ENCODE measurements around the gene ALG2.

The ALG2 gene

DNA sequence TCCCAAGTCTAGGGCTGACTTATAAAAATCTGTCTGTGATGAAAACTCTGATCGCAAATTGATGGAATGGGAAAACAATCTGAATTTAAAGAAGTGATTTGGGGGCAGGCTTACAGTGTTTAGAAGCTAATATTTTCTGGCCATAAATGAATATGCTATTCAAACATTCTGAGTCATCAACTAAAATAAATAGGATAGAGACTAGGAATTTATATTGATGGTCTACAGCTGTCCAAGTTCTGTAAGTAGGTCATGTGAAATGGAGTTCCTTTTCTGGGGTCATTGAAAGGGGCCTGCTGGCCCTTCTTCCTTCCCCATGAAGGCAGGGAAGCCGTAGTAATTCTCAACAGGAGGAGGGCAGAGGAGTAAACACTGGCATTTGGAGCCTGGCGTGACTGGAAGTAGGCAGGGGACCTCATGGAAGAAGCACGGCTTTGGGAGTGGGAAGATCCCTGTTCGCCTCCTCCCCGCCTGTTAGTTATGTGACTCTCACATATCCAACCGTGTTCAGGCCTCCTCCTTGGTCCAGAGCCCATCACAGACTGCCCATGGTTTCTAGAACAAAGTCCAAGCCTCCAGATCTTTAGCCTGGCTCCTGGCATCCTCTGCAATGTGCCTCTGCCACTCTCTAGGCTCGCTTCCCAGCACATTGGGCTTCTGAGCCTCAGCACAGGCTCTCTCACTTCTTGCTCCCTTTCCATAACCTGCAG lies 31.7 kb downstream of the ALG2 start:
- no peak for DNase-seq

DNA sequence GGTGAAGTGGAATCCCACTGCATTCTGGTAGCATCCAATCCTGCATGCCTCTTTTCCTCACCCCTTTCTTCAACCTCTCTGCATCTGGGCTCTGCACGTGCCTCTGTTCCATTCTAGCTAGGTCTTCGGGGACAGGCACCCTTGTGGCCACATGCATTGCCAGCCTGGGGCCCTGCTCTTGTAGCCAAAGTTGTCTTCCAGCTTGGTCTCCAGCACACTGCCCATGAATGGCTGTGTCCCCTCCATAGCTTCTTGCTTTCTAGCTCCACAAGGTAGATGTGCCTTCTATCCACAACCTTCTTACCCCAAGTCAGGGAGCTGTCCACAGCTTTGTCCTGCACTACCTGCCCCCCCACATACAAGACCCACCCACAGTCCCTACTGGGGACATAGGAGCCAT lies 32.6 kb downstream of the ALG2 start:
- DNase-seq: no peak

DNA sequence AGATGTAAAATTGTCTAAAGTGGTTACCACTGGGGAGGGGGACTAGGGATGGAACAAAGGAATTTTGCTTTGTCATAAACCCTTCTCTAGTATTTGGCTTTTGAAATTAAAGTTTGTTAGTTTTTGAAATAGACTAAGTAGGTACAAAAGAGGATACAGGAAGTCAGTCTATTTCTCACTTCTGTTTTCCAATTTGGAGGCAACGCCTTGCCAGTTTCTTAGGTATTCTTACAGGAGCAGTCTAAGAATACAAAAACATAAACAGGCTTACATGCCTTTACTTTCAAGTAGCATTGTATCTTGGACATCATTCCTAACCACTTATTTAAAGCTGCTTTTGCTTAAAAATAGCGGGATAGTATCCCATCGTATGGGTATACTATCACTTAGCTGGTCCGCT lies 34.4 kb downstream of the ALG2 start:
- DNase-seq: no peak

DNA sequence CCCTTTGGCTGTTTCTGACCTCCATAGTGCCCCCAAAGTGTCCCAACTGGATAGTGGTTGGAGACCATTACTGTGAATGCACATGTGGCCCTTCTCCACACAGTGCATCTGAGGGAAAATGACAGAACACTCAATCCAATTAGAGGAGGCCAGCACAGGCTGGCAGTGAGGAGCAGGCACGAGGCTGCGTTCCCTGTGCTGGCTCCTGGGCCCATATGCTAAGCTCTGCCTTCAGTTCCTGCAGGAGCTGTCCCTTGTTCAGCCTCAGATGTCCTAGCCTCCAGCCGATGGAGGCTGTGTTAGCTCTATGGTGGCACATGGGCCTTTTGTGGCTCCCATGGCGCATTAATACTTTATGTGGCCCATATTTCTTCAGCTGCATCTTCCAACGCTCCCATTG lies 35.8 kb downstream of the ALG2 start:
- no peak for DNase-seq

DNA sequence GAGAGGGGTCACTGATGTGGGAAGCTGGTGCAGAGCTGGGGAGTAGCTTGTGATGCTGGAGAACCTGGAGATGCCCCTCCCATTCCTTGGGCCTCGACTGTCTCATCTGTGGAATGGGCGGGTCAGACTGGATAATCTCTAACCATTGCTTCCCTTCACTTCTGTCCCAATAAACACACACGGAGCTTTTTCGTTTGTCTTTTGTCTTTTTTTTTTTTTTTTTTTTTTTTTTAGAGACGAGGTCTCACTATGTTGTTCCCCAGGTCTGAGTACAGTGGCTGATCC lies 36.5 kb downstream of the ALG2 start:
- DNase-seq: no peak

DNA sequence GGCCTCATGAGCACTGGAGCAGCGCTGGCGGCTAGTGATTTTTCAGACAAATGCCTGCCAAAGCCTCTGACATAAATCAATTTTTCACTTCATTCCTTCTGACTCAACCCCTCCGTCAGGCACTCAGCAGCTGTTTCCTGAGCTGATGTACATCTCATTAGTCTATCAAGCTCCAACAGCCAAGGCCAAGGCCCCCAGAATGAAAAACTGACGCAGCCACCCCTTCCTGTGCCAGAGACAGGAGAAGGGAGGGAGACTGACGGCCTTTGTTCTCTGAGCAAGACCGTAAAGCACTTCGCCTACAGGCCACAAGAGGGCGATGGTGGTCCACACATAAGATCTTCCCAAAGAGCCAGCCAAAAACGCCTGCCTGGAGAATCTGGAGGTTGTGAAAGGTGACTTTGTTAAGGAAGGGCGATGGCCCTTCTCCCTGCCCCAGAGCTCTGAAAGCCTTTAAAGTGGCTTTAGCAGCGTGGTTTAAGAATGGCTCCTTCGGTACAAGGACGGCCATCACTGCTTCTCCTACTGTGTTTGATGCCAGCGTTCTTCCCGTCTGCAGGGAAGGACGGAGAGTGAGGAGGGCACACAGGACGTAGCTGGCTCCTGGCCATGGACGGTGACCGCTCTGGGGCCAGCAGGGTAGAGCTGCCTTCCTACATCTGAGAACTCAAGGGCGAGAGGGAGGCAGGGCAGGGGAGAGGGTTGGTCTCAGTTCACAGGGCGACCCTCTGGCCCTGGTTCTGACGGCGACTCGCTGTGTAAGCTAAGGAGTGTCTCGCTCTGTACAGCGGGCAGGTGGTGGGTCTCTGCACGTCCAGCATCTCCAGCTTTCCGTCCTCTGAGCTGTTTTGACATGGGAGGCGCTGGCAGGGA lies 37.0 kb downstream of the ALG2 start:
- no peak for DNase-seq

DNA sequence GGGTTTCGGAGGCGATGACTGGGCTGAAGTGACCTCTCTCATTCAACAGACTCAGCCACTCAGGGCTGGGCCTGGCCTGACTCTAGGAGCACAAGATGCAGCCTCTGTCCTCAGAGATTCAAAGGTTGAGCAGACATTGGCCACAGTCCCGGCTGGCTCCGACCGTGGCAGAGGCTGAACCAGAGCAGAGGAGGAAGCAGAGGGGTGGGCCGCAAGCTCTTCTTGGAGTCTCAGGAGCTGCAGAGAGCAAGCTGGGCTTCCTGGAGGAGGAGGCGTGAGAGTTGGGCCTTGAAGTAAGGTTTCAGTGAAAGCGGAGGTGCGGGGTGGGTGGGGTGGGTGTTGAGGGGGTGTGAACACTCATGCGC lies 37.6 kb downstream of the ALG2 start:
- DNase-seq: no peak

DNA sequence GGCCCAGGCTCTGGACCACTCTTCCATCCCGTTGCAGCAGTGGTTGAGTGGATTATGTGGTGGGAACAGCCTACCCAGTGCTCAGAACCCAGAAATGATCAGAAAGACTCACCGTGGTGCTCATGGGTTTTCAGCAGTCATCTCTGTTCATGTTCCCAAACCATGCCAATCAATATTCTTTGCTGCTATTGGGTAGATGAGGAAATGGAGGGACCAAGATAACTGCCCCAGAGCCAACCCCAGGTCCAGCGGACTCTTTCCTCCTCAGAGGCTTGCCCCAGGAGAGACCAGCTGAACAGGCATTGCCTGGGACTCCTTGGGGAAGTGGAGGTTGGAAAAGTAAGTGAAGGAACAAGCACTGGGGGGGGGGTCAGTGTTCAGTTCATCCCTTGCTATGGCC lies 38.1 kb downstream of the ALG2 start:
- DNase-seq: no peak

DNA sequence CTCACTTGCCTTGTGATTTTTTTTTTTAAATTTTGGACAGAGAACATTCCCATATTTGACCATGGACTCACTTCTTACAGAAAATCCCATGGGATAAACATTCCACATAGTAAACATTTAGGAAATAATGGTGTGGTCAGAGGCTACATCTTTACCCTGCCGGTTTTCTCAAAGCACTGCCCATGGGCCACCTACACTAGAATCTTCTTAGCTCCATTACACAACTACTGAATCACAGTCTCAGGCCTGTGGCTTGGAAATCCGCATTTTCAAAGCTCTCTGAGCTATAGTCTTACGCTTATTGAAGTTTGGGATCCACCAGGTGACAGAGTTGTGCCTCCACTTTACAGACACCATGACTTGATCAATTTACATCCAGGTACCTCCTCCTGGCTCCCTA lies 39.4 kb downstream of the ALG2 start:
- no peak for DNase-seq

DNA sequence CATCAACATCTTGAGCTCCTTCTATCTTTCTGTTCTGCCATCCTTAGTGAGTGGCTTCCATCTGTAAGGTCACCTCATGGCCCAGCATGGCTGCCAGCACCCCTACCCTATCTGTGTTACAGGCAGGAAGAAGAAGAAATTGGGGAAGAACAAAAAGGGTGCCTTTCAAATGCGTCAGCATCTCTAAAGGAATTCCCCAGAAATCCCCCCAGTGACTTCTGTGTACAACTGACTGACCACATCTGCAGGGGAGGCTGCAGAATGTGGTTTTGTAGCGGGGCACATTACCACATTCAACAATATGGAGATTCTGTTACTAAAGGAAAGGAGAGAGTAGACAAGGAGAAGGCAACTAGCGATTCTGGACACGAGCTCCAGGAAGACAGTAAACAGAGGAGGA lies 40.1 kb downstream of the ALG2 start:
- no peak for DNase-seq

DNA sequence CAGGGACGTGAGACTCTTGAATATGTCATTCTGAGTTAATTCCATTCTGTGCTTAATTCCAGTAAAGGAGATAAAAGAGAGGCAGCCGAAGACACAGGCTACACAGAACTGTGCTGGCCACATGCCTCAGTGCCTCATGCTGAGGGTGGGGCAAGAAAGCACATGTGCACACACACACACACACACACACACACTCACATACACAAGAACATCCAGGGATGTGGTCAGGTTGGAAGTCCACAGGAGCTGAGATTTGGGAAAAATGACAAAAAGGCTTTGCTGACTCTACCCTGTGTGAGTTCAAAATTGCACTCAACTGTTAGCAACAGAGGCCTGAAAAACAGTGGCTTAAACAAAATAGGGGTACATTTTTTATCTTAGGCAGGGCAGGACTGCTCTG lies 40.5 kb downstream of the ALG2 start:
- no peak for DNase-seq

DNA sequence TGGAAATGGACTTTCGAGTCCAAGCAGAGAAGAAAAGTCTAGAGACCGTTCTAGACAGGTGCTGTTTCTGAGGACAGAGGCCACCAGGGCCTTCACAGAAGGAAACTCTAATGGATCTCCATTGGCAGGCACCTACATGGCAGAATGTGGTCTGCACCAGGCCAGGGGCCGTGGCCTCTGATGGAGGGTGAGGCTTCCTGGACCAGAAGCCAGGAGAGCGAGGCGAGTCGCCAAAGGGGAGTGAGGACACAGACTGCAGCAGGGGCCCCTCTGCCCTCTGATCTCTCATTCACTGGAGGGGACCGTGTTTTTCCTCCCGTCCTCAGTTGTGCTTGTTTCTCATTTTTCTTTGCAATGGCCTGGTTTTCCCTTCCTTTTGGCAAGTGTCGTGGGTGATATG lies 41.1 kb downstream of the ALG2 start:
- DNase-seq: no peak

DNA sequence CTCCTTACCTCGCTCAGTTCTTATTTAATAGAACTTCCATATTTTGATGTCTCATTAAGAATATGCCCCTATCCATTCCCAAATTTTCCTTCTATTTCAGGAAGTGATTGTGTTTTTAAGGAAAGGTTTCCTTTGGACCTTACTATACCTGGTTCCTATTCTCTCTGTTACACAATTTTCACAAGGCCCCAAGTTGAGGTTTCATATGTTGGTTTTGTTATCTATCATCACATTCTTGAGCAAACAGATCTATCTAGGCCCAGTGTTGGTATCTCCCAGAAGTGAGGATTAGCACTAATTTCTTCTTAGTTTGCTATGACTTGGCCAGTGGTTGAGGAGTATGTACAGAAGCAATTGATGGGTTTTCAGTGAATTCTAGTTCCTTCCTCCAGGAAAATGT lies 41.5 kb downstream of the ALG2 start:
- no peak for DNase-seq

DNA sequence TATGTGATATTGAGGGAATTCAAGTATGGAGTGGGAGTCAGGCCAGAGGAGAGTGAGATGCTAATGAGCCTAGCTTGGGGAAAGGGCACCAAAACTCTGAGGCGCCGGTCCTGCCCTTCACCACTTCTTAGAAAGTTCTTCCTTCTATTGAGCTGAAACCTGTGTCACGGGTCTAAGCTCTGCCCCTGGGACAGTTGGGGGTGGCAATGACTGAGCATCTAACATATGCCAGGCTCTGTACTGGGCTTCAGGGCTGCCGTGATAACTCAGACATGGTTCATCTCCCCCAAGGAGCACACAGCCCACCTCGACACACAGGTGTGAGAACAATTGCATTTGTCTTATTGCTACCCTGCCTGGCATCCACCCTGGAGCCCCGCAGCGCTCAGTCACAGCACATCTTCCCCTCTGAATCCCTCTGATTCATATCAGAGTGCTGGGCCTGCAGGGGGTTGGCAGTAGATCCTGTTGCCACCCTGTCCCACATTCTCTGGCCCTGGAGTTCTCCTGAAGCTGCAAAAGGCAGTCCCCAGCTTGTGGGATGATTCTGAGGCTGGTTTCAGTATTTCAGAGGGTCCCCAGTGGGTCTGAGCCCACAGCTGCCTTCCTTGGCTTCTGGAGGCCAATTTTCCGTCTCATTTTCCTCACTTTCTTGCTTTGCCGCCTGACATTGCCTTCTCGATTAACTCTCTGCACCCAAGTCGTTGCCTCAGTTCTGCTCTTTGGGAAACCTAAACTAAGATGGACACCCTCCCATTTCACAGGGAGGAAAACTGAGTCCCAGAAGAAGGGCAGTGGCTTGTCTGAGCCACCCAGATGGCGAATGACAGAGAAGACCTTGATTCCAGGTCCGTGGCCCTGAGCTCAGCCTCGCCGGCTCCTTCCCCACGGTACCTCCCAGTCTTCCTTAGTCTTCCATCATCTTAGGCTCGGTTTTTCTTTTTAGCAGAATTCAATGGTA lies 42.5 kb downstream of the ALG2 start:
- DNase-seq: no peak

DNA sequence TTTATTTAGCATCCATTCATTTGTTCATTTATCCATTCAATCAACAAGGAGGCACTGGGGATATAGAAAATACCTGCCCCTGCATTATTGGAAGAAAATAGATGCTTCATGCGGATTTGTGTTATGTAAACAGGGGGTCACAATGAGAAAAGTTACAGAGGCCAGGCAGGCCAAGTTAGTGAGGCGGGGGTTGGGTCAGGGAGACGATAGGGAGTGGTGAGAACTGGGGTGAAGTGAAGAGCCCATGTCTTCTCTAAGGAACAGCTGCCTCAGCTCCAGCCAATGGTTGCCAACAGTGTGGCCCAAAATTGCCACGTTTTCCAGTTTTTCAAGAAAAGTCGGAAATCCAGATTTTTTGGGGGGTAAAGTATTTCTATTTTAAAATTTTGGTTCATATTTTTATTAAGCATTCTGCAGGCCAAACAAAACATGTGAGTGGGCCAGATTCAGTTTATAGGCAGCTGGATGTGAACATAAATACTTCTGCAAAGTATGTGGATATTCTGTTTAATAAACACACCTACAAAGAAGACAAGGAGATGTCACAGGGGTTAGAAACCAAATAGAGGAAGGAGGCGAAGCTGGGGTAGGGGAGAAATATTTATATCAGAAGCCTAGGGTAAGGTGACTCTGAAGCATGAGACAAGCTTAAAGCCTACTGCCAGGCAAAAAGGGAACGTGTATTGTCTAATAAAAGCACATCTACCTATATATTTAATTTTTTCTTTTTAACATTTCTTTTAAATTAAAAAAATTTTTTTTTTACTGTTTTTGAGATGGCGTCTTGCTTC lies 44.0 kb downstream of the ALG2 start:
- no peak for DNase-seq

DNA sequence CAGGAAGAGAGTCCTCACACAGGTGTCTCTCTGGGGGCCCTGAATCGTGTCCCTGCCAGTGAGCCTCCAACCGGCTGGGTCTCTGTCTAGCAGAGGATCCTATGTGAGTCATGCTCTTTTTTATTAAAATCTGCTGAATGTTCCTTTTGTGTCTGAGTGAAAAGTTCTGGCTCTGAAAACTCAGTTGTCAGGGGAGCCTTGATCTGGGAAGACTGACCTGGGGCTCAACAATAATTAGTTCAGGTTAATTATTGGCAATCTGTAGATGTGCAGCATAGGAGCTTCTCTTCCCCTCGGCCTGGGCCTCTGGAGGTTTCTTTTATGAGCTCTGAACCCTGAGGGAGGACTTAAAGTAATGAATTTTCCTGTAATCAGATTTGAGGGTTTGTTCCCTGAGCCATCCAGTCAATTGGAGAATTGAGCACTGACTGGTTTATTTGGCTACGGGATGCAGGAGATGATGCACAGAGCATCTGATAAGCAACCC lies 45.2 kb downstream of the ALG2 start:
- DNase-seq: no peak

DNA sequence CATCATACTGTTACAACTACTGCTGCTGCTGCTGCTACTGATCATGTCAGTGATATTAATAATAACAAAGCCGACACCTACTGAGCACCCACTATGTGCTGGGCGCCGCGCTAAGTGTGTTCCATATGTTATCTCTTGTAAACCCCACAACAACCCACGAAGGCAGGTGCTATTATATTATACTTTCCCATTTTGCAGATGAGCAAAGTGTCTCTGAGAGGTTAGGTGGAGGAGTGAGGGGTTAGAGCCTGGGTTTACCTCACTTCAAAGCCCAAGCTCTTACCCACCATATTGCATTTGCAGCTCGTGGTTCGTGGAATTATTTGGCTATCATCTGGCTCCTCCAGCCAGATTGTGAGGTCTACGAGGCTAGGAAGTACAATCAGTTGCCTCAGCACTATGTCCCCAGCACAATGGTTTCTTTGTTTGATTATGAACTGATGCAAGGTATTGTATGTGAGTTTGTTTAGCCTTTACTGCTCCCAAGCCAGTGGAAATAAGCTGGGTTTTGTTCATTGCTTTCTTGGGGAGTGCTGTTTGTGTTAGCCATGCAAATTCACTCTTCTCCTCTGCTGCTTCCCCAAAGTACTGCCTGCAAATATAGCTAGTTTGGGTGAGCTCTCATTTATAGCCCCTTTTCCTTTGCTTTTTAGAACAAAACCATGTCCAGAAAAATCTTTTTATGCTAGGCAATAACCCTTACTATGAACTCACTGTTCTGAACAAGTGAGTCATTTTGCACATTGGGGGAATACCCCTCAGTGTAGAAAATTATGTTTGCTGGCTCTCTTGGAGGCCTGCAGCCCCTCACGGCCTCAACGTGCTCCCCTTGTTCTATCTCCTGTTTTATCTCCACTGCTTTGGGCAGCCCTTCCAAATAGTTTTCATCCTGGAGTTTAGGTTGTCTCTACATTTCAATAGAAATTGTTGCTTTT lies 47.9 kb downstream of the ALG2 start:
- no peak for DNase-seq

DNA sequence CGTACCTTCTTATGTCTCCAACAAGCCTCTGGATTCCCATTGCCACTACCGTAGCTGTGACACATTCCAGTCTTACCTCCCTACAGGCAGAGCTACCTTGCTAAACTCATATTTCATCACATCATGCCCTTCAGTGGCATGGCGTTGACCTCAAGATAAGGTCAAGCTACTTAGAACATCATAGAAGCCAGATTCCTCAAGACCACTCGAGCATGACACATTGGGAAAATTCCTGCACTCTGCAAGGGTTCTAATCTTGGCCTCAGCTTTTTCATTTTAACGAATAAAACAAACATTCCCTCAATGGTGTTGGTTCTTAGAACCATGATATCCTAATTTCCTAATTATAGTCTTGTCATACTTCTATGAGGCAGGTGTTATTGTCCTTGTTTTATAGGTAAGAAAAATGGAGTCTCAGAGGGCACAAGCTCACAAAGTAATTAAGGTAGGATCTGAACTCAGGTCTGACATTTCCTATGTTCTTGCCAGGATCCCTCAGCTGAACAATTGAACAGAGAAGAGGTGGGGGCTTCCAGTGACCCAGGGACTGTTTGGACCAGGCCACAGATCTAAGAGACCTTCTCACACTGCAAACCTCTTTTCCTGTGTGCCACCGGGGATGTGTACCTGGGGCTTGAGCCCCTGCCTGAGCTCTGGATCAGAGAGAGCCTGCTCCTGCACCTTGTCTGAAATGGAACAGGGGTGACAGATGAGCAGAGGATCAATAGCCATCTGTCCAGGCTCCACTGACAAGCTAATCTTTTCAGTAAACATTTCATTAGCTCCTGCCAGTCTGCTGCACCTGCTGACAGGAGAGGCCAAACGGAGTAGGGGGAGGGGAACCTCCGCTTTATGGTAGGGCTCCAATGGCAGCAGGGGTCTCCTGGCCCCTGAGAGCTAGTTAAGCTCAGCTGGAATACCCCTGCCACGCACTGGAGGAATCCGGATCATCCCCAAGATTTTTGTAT lies 49.3 kb downstream of the ALG2 start:
- DNase-seq: no peak

DNA sequence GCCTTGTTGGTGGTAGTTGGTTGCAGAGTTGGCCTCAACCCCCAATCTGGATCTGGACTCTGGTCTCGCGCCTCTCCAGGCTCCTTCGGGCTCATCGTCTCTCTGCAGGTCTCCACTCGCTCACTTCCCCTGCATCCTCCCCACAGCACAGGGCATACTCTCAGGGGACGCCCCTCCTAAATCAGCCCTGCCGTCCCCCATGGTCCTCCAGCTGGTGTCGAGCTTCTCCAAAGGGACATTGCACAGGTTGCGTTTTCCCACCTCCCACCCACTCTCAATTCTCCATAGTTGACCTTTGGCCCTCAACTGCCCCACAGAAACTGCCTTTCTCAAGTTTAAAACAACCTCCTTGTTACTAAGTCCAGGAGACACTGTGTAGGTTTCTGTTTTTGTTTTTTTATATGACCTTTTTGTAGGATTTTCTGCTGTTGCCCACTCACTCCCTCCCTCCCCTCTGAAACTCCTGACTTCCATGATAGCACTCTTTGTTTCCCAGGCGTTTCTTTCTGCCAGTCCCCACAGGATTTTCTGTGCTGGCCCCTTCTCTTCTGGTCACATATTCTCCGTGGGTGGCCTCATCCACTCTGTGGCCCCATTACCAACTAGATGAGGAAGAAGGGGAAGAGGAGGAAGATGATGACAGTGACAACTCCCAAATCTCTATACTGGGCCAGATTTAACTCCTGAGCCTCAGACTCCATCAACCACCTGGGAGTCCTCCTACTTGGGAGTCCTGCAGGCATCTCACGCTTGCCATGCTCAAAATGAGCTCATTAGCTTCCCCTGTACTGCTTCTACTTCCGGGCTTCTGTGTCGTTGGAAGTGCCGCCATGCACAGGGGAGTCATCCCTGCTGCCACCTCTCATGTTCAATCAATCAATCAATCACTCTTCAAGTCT lies 50.3 kb downstream of the ALG2 start:
- DNase-seq: no peak

Data from activated gamma-delta T cell (primary cell).